T47D (cell line): Measurements from ENCODE around the gene PRL.

Experiments
- DNase-seq, 2 experiments: peaks; one replicate each; pipeline versions ENCODE4 v3.0.0 to v3.0.0-alpha.2; 2011 to 2012; ENCODE audit warnings: low read depth in 1 of 2, low spot score in 1 of 2
- JUND ChIP-seq: IDR thresholded peaks from 2 replicates; pipeline ENCODE4 v1.6.1; 2012; ENCODE audit warnings: low read depth
- in situ Hi-C: cut with HindIII; loops from 2 replicates; pipeline ENCODE4 v1.10.0; 2016; ENCODE audit warnings: low sequenced_read_pairs, low pct_unique_long_range_greater_than_20kb

PRL gene

GRCh38 chr6:22239261-22239921, 57.4 kb downstream of the PRL start:
- DNase-seq = no peak
- in situ Hi-C loops = no loop called here
- TF ChIP-seq JUND = no peak

- in situ Hi-C loops = no loop called here
- TF ChIP-seq JUND = no peak
- no peak for DNase-seq
Measured at GRCh38 chr6:22238861-22239260, 58.0 kb downstream of the PRL start.

- in situ Hi-C loops = no loop called here
- DNase-seq = no peak
- no peak for TF ChIP-seq JUND
Measured at GRCh38 chr6:22237526-22237925, 59.3 kb downstream of the PRL start.
